NT2/D1 (cell line): ENCODE data around the gene AMPD2.

ENCODE experiments used
- SUZ12 ChIP-seq: IDR thresholded peaks from 2 replicates; pipeline ENCODE4 v1.6.1; 2011; ENCODE audit not compliant: insufficient read length, insufficient read depth; ENCODE audit errors: extremely low read depth
- YY1 ChIP-seq: IDR thresholded peaks from 2 replicates; pipeline ENCODE4 v1.6.1; 2011; ENCODE audit not compliant: insufficient read length, insufficient read depth
- ZNF274 ChIP-seq: IDR thresholded peaks from 2 replicates; pipeline ENCODE4 v1.6.1; 2011; ENCODE audit warnings: mild to moderate bottlenecking, low read depth, low read length

- TF ChIP-seq ZNF274 (no peak), YY1 (no peak), SUZ12 (no peak)
Observed at GRCh38 chr1:109592916-109593315, 26.7 kb upstream of the AMPD2 start.
